Skeletal muscle satellite cell (primary cell): Measurements from ENCODE around the gene FAM117B.
A peak's percentile ranks its signal among the peaks of the same experiment; 100 is the strongest.

Source experiments
- H3K27me3 ChIP-seq: 2 replicates; pipeline ENCODE4 v1.7.0; 2013; ENCODE audit warnings: low read length; ENCODE audit not compliant: control insufficient read depth, insufficient read depth
- H3K36me3 ChIP-seq: 2 replicates; pipeline ENCODE4 v1.7.0; 2013; ENCODE audit warnings: mild to moderate bottlenecking, control low read depth, low read length; ENCODE audit not compliant: insufficient read depth
- H3K4me1 ChIP-seq: 2 replicates; pipeline ENCODE4 v1.7.0; 2013; ENCODE audit warnings: low read length; ENCODE audit not compliant: control insufficient read depth, insufficient read depth
- H3K4me2 ChIP-seq: 2 replicates; pipeline ENCODE4 v1.7.0; 2013; ENCODE audit warnings: mild to moderate bottlenecking, low read length
- H3K4me3 ChIP-seq: 2 replicates; pipeline ENCODE4 v1.7.0; 2013; ENCODE audit warnings: low read length
- H3K9ac ChIP-seq: 2 replicates; pipeline ENCODE4 v1.7.0; 2013; ENCODE audit warnings: mild to moderate bottlenecking, low read depth, low read length, moderate library complexity
- H3K9me3 ChIP-seq: replicated peaks from 2 replicates; pipeline ENCODE4 v1.7.0; 2013; ENCODE audit warnings: mild to moderate bottlenecking, control low read depth, low read length

FAM117B gene

GRCh38 chr2:202610380-202610779 is 24.4 kb upstream of the FAM117B start:
- H3K9ac ChIP-seq = no peak overlapping the region
- H3K4me1 ChIP-seq = no peaks in the 10 kb centered on the region
- no peak overlapping the region for H3K4me3 ChIP-seq
- H3K9me3 ChIP-seq = no peaks in the 10 kb centered on the region
- no peaks in the 10 kb centered on the region for H3K27me3 ChIP-seq
- no peak overlapping the region for H3K4me2 ChIP-seq
- no peaks in the 10 kb centered on the region for H3K36me3 ChIP-seq

- Histone ChIP-seq H3K4me2 (no peak overlapping the region), H3K36me3 (no peaks in the 10 kb centered on the region), H3K9ac (no peak overlapping the region), H3K4me3 (no peak overlapping the region), H3K4me1 (no peaks in the 10 kb centered on the region), H3K27me3 (no peaks in the 10 kb centered on the region), H3K9me3 (no peaks in the 10 kb centered on the region)
Observed at GRCh38 chr2:202612145-202612544, 22.6 kb upstream of the FAM117B start.

GRCh38 chr2:202613479-202613878 is 21.3 kb upstream of the FAM117B start:
- no peaks in the 10 kb centered on the region for H3K27me3 ChIP-seq
- no peak overlapping the region for H3K9ac ChIP-seq
- no peaks in the 10 kb centered on the region for H3K9me3 ChIP-seq
- no peaks in the 10 kb centered on the region for H3K36me3 ChIP-seq
- no peak overlapping the region for H3K4me2 ChIP-seq
- no peak overlapping the region for H3K4me3 ChIP-seq
- H3K4me1 ChIP-seq = no peaks in the 10 kb centered on the region

GRCh38 chr2:202624133-202624532 is 10.6 kb upstream of the FAM117B start:
- Histone ChIP-seq H3K4me1 (no peaks in the 10 kb centered on the region), H3K27me3 (no peaks in the 10 kb centered on the region), H3K9me3 (no peaks in the 10 kb centered on the region), H3K4me2 (no peak overlapping the region), H3K36me3 (no peaks in the 10 kb centered on the region), H3K4me3 (no peak overlapping the region), H3K9ac (no peak overlapping the region)

GRCh38 chr2:202627042-202627441 is 7.7 kb upstream of the FAM117B start:
- Histone ChIP-seq H3K9ac (no peak overlapping the region), H3K27me3 (no peaks in the 10 kb centered on the region), H3K4me3 (no peak overlapping the region), H3K9me3 (no peaks in the 10 kb centered on the region), H3K4me2 (no peak overlapping the region), H3K36me3 (no peaks in the 10 kb centered on the region), H3K4me1 (no peaks in the 10 kb centered on the region)

- Histone ChIP-seq H3K9ac (no peak overlapping the region), H3K27me3 (no peaks in the 10 kb centered on the region), H3K4me2 (no peak overlapping the region), H3K4me3 (no peak overlapping the region), H3K9me3 (no peaks in the 10 kb centered on the region), H3K36me3 (no peaks in the 10 kb centered on the region), H3K4me1 (no peaks in the 10 kb centered on the region)
Observed at GRCh38 chr2:202628646-202629198, 6.0 kb upstream of the FAM117B start.

- Histone ChIP-seq H3K27me3 (no peaks in the 10 kb centered on the region), H3K4me1 (peaks cover 12% of the 10 kb centered on the region), H3K4me3 (no peak overlapping the region), H3K9me3 (no peaks in the 10 kb centered on the region), H3K9ac (no peak overlapping the region), H3K36me3 (no peaks in the 10 kb centered on the region), H3K4me2 (no peak overlapping the region)
Observed at GRCh38 chr2:202632682-202633290, 2.0 kb upstream of the FAM117B start.

- Histone ChIP-seq H3K9me3 (no peaks in the 10 kb centered on the region), H3K4me2 (no peak overlapping the region), H3K27me3 (no peaks in the 10 kb centered on the region), H3K4me1 (peaks cover 12% of the 10 kb centered on the region), H3K36me3 (no peaks in the 10 kb centered on the region), H3K4me3 (no peak overlapping the region), H3K9ac (no peak overlapping the region)
Observed at GRCh38 chr2:202633470-202633869, 1.3 kb upstream of the FAM117B start.

- H3K4me2 ChIP-seq = peak overlapping the region; percentile 97
- peak overlapping the region; percentile 97 for H3K4me3 ChIP-seq
- H3K4me1 ChIP-seq = peaks cover 12% of the 10 kb centered on the region
- H3K9me3 ChIP-seq = no peaks in the 10 kb centered on the region
- peak overlapping the region; percentile 80 for H3K9ac ChIP-seq
- no peaks in the 10 kb centered on the region for H3K36me3 ChIP-seq
- no peaks in the 10 kb centered on the region for H3K27me3 ChIP-seq
Observed at GRCh38 chr2:202635428-202636212, 851 bp downstream of the FAM117B start.

GRCh38 chr2:202636213-202636513 is 1.4 kb downstream of the FAM117B start:
- H3K27me3 ChIP-seq = no peaks in the 10 kb centered on the region
- H3K9me3 ChIP-seq = no peaks in the 10 kb centered on the region
- H3K36me3 ChIP-seq = no peaks in the 10 kb centered on the region
- H3K4me1 ChIP-seq = peaks cover 12% of the 10 kb centered on the region
- H3K4me2 ChIP-seq = peak overlapping the region; percentile 81
- H3K9ac ChIP-seq = peak overlapping the region; percentile 34
- peak overlapping the region; percentile 65 for H3K4me3 ChIP-seq

- no peaks in the 10 kb centered on the region for H3K27me3 ChIP-seq
- H3K4me2 ChIP-seq = no peak overlapping the region
- no peaks in the 10 kb centered on the region for H3K36me3 ChIP-seq
- no peak overlapping the region for H3K4me3 ChIP-seq
- H3K4me1 ChIP-seq = peaks cover 12% of the 10 kb centered on the region
- no peak overlapping the region for H3K9ac ChIP-seq
- no peaks in the 10 kb centered on the region for H3K9me3 ChIP-seq
Observed at GRCh38 chr2:202638721-202639120, 4.0 kb downstream of the FAM117B start.

- no peaks in the 10 kb centered on the region for H3K27me3 ChIP-seq
- no peaks in the 10 kb centered on the region for H3K9me3 ChIP-seq
- H3K9ac ChIP-seq = no peak overlapping the region
- H3K4me2 ChIP-seq = no peak overlapping the region
- H3K4me3 ChIP-seq = no peak overlapping the region
- H3K36me3 ChIP-seq = no peaks in the 10 kb centered on the region
- peaks cover 10% of the 10 kb centered on the region for H3K4me1 ChIP-seq
Observed at GRCh38 chr2:202639231-202639630, 4.5 kb downstream of the FAM117B start.
